H54 (cell line): ENCODE results near the gene CBX1.
A peak's percentile ranks its signal among the peaks of the same experiment; 100 is the strongest.

Experiments
- DNase-seq: peaks from one replicate; pipeline ENCODE4 v3.0.0; 2011; ENCODE audit warnings: low spot score, mixed read lengths; ENCODE audit not compliant: insufficient read length
- FAIRE-seq: peaks from 3 replicates; lab custom pipeline; 2011; peaks lifted over from hg19 to GRCh38; lab: Jason Lieb, UNC
- POLR2A ChIP-seq: IDR thresholded peaks from 2 replicates; pipeline ENCODE4 v1.6.1; 2011; ENCODE audit warnings: low read depth, mild to moderate bottlenecking, low read length

Gene CBX1

DNA sequence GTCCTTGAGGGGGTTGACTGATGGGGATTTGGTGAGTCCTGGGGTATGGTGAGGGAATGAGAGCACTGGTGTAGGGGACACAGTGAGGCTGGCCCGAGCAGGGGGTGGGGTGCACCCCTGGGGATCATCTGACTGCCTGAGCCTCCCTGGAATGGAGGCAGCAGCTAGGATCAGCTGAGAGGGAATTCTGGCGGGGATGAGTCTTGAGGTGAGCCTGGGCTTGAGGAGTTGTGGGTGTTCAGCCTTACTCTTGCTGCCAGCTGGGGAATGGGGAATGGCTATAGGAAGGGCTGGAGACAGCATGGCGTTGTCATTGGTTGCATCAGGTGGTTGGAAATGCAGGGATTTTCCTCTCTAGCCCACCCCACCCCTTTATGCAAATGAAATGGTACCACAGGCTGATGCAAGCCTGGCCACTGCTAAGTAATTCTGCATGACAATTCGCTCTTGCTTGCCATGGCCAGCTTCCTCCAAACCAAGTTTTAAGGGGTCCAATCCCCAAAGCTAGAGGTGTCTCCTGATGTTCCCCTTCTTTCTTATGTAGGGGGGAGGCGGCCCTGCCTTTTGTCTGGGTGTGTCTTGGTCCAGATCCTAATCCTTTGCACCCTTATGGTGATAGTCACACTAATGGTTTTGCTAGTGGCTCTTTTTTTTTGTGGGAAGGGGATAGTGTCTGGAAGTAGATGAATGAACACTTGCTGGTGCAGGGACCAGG, 45.6 kb downstream of the CBX1 start:
- no peak for TF ChIP-seq POLR2A
- DNase-seq (no peak), FAIRE-seq (no peak)

- DNase-seq = no peak
- FAIRE-seq = no peak
- TF ChIP-seq POLR2A = no peak
These were observed 46.8 kb downstream of the CBX1 start for GRCh38 chr17:48054238-48055185.

- DNase-seq (no peak), FAIRE-seq (no peak)
These were observed 47.5 kb downstream of the CBX1 start for GRCh38 chr17:48053758-48054237.

GRCh38 chr17:48052956-48053757, 48.1 kb downstream of the CBX1 start:
- TF ChIP-seq POLR2A = no peak
- no peak for DNase-seq

More at GRCh38 chr17:48053758-48054237, 47.5 kb downstream of the CBX1 start:
- no peak for TF ChIP-seq POLR2A

GRCh38 chr17:48051706-48052486, 49.4 kb downstream of the CBX1 start:
- FAIRE-seq = no peak
- TF ChIP-seq POLR2A = no peak
- no peak for DNase-seq

More at GRCh38 chr17:48052956-48053757, 48.1 kb downstream of the CBX1 start:
- FAIRE-seq = no peak

DNA sequence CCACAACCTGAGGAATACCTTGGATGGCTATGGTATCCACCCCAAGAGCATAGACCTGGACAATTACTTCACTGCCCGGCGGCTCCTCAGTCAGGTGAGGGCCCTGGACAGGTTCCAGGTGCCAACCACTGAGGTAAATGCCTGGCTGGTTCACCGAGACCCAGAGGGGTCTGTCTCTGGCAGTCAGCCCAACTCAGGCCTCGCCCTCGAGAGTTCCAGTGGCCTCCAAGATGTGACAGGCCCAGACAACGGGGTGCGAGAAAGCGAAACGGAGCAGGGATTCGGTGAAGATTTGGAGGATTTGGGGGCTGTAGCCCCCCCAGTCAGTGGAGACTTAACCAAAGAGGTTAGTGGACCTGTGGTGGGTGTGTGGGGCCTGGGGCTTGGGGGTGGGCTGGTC, 50.0 kb downstream of the CBX1 start:
- no peak for TF ChIP-seq POLR2A
- FAIRE-seq = no peak
- DNase-seq = no peak

- FAIRE-seq (no peak), DNase-seq (peak; percentile 90)
- peak; percentile 80 for TF ChIP-seq POLR2A
These were observed 52.7 kb downstream of the CBX1 start for GRCh38 chr17:48048384-48049126.

DNA sequence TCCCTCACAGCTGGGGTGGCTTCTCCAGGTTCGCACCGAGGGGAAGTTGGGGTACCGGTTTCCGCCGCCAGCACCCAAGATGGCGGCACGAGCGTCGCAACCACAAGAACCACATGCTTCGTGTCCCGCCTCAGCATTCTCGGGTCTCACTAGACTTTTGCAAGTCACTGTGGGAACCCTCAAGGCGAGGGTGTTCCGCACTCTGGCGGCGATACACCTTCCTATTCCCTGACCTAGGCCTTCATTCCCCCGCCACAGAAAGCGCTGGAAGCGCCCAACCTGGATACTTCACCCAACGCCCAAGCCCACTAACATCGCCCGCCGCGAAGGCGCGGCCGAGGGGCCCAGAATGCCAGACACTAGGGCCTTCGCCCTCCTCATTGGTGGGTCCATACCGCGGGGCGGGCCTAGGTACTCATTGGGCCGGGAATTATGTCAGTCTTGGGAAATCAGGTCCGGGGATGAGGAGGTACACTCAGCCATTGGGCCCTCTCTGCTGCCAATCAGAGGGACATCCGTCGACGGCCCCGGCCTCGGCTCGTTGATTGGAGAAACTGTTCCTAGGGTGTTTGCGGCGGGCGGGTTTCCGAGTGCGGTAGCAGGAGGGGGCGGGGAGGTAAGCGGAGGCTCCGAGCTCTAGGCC, 53.4 kb downstream of the CBX1 start, which contains the start of gene NFE2L1:
Gene NFE2L1 (plus strand): TSS at position 619 of the 643 bp plus-strand sequence. CDS start 2,760 bp downstream, outside the sequence.
- DNase-seq = peak; percentile 97
- peak; percentile 60; the same call in 1 of the 2 replicates for TF ChIP-seq POLR2A
- peak; percentile 27 for FAIRE-seq

- FAIRE-seq (no peak), DNase-seq (no peak)
- TF ChIP-seq POLR2A = peak; percentile 71; the same call in 1 of the 2 replicates
These were observed 54.1 kb downstream of the CBX1 start for GRCh38 chr17:48047113-48047740.

GRCh38 chr17:48046296-48046695, 55.0 kb downstream of the CBX1 start:
- DNase-seq (no peak), FAIRE-seq (no peak)

More at GRCh38 chr17:48046296-48046695, 55.0 kb downstream of the CBX1 start:
- TF ChIP-seq POLR2A = no peak
